Neuronal stem cell (in vitro differentiated cells): ENCODE data around the gene B3GALT5.

ENCODE experiments used
- DNase-seq: peaks from one replicate; pipeline ENCODE4 v3.0.0-alpha.2; 2013; ENCODE audit warnings: low spot score
- H2AFZ ChIP-seq: one replicate; pipeline ENCODE4 v1.6.1; 2013; ENCODE audit warnings: mild to moderate bottlenecking, low read length, inconsistent platforms
- H2AK5ac ChIP-seq: 2 replicates; pipeline ENCODE4 v1.6.1; 2013; ENCODE audit warnings: low read depth, mild to moderate bottlenecking, inconsistent platforms, low read length, moderate library complexity, mixed read lengths
- H2BK120ac ChIP-seq: 2 replicates; pipeline ENCODE4 v1.6.1; 2013; ENCODE audit warnings: low read depth, mild to moderate bottlenecking, inconsistent platforms, low read length, moderate library complexity, mixed read lengths
- H2BK12ac ChIP-seq: one replicate; pipeline ENCODE4 v1.6.1; 2013; ENCODE audit warnings: low read length, inconsistent platforms
- H2BK15ac ChIP-seq: 2 replicates; pipeline ENCODE4 v1.6.1; 2013; ENCODE audit warnings: mild to moderate bottlenecking, low read length, inconsistent platforms, mixed read lengths
- H2BK5ac ChIP-seq: one replicate; pipeline ENCODE4 v1.6.1; 2013; ENCODE audit warnings: inconsistent platforms, mild to moderate bottlenecking, low read length, moderate library complexity
- H3K14ac ChIP-seq: one replicate; pipeline ENCODE4 v1.6.1; 2013; ENCODE audit warnings: low read length, inconsistent platforms
- H3K18ac ChIP-seq: 2 replicates; pipeline ENCODE4 v1.6.1; 2013; ENCODE audit warnings: low read length, inconsistent platforms
- H3K23ac ChIP-seq: 2 replicates; pipeline ENCODE4 v1.6.1; 2013; ENCODE audit warnings: low read depth, mild to moderate bottlenecking, mixed read lengths, low read length, inconsistent platforms; ENCODE audit not compliant: poor library complexity
- H3K27ac ChIP-seq: replicated peaks from 3 replicates; pipeline ENCODE4 v1.5.1; 2013; ENCODE audit warnings: low read length, inconsistent platforms
- H3K27me3 ChIP-seq, 3 experiments: 2 replicates each; pipeline ENCODE4 v1.6.1; 2013; ENCODE audit warnings: low read length in 3 of 3, mild to moderate bottlenecking in 2 of 3, inconsistent platforms in 1 of 3, low read depth in 1 of 3, mixed read lengths in 1 of 3, moderate library complexity in 1 of 3; ENCODE audit not compliant: control insufficient read depth in 3 of 3, insufficient read depth in 3 of 3
- H3K36me3 ChIP-seq, 2 donors: replicated peaks in 1 of 2; 2 replicates each; pipeline ENCODE4 v1.6.1; 2013; ENCODE audit warnings: low read length in 2 of 2; ENCODE audit not compliant: control insufficient read depth in 2 of 2, insufficient read depth in 2 of 2
- H3K4ac ChIP-seq: 2 replicates; pipeline ENCODE4 v1.6.1; 2013; ENCODE audit warnings: inconsistent platforms, mild to moderate bottlenecking, low read length, moderate library complexity
- H3K4me1 ChIP-seq, 2 donors: 1 replicate in 1 of 2; 2 replicates in 1 of 2; pipeline ENCODE4 v1.6.1; 2013; ENCODE audit warnings: low read length in 2 of 2, low read depth in 1 of 2; ENCODE audit not compliant: control insufficient read depth in 2 of 2, insufficient read depth in 1 of 2
- H3K4me2 ChIP-seq: one replicate; pipeline ENCODE4 v1.6.1; 2013; ENCODE audit warnings: mild to moderate bottlenecking, low read length, inconsistent platforms; ENCODE audit not compliant: insufficient read depth, poor library complexity, severe bottlenecking
- H3K4me3 ChIP-seq, 2 donors: 2 replicates each; pipeline ENCODE4 v1.5.1; 2013; ENCODE audit warnings: low read length in 2 of 2, mild to moderate bottlenecking in 2 of 2, inconsistent platforms in 1 of 2, moderate library complexity in 1 of 2
- H3K79me1 ChIP-seq: one replicate; pipeline ENCODE4 v1.6.1; 2013; ENCODE audit warnings: low read depth, mild to moderate bottlenecking, inconsistent platforms, low read length, moderate library complexity
- H3K9ac ChIP-seq: one replicate; pipeline ENCODE4 v1.6.1; 2013; ENCODE audit warnings: mild to moderate bottlenecking, low read depth, low read length, inconsistent platforms; ENCODE audit not compliant: poor library complexity
- H3K9me3 ChIP-seq, 2 donors: replicated peaks in 1 of 2; 2 replicates each; pipeline versions ENCODE3 to v1.6.1; 2013; ENCODE audit warnings: low read length in 2 of 2, mild to moderate bottlenecking in 2 of 2, inconsistent platforms in 1 of 2, low read depth in 1 of 2, mixed read lengths in 1 of 2, moderate library complexity in 1 of 2; ENCODE audit not compliant: control insufficient read depth in 2 of 2, insufficient read depth in 1 of 2
- H4K8ac ChIP-seq: one replicate; pipeline ENCODE4 v1.6.1; 2013; ENCODE audit warnings: low read depth, mild to moderate bottlenecking, inconsistent platforms, low read length, moderate library complexity
- H4K91ac ChIP-seq: one replicate; pipeline ENCODE4 v1.6.1; 2013; ENCODE audit warnings: low read length, low read depth, mild to moderate bottlenecking, inconsistent platforms; ENCODE audit not compliant: poor library complexity
- WGBS, 2 donors: extraction: QIAGEN DNeasy Blood & Tissue Kit; methylation state at CpG; one replicate each; pipeline ENCODE4 v1.1.7; 2013; ENCODE audit warnings: missing lambda C conversion rate in 2 of 2, mixed read lengths in 1 of 2; ENCODE audit not compliant: insufficient read length in 2 of 2, insufficient replicate concordance in 1 of 2; ENCODE audit errors: extremely low coverage in 2 of 2; 5-methylcytosine and 5-hydroxymethylcytosine counted together

B3GALT5 gene

GRCh38 chr21:39713905-39714304, 101.2 kb downstream of the B3GALT5 start:
- Histone ChIP-seq H3K9me3 (no peaks in the 10 kb centered on the region), H2AK5ac (no peak overlapping the region), H2AFZ (no peak overlapping the region), H2BK120ac (no peak overlapping the region), H2BK15ac (no peak overlapping the region), H3K27me3 (no peaks in the 10 kb centered on the region), H4K8ac (no peak overlapping the region), H3K4me3 (no peak overlapping the region), H3K4me2 (no peak overlapping the region), H3K14ac (no peak overlapping the region), H4K91ac (no peak overlapping the region), H3K9ac (no peak overlapping the region), H3K27ac (no peak overlapping the region), H3K4me1 (no peaks in the 10 kb centered on the region), H3K18ac (no peak overlapping the region), H3K4ac (no peak overlapping the region), H3K79me1 (no peaks in the 10 kb centered on the region), H3K23ac (no peak overlapping the region), H2BK5ac (no peak overlapping the region), H3K36me3 (no peaks in the 10 kb centered on the region), H2BK12ac (no peak overlapping the region)
- no peak for DNase-seq
- no CpG with 5 or more reads among the region's 7 CpGs for WGBS, 2 donors

DNA sequence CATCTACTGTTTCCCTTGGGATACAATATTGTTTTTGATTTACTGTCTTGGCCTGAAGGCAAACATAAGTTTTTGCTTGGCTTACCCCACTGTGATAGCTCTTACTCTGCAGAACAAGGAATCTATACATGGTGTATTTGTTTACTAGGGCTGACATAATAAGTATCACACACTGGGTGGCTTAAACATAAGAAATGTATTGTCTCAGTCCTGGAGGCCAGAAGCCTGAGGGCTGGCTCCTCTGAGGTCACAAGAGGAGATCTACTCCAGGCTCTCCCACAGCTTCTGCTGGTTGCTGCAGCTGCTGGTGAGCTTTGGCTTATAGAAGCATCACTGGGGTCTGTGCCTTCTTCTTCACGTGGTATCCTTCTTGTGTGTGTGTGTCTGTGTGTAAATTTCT, 101.6 kb downstream of the B3GALT5 start:
- H3K9me3 ChIP-seq, result no peaks in the 10 kb centered on the region
- H3K18ac ChIP-seq, result no peak overlapping the region
- no peak overlapping the region for H4K8ac ChIP-seq
- H3K23ac ChIP-seq, result no peak overlapping the region
- H2AK5ac ChIP-seq, result no peak overlapping the region
- no peak overlapping the region for H2BK5ac ChIP-seq
- no peak overlapping the region for H2BK12ac ChIP-seq
- H3K14ac ChIP-seq, result no peak overlapping the region
- H3K27me3 ChIP-seq, result no peaks in the 10 kb centered on the region
- H4K91ac ChIP-seq, result no peak overlapping the region
- H3K4ac ChIP-seq, result no peak overlapping the region
- H2BK15ac ChIP-seq, result no peak overlapping the region
- no peak overlapping the region for H3K4me3 ChIP-seq
- no CpG with 5 or more reads among the region's 1 CpG for WGBS, 2 donors
- no peak overlapping the region for H2BK120ac ChIP-seq
- H3K79me1 ChIP-seq, result no peaks in the 10 kb centered on the region
- no peak for DNase-seq
- no peaks in the 10 kb centered on the region for H3K36me3 ChIP-seq
- H3K27ac ChIP-seq, result no peak overlapping the region
- no peak overlapping the region for H3K4me2 ChIP-seq
- H2AFZ ChIP-seq, result no peak overlapping the region
- H3K9ac ChIP-seq, result no peak overlapping the region
- H3K4me1 ChIP-seq, result no peaks in the 10 kb centered on the region

DNA sequence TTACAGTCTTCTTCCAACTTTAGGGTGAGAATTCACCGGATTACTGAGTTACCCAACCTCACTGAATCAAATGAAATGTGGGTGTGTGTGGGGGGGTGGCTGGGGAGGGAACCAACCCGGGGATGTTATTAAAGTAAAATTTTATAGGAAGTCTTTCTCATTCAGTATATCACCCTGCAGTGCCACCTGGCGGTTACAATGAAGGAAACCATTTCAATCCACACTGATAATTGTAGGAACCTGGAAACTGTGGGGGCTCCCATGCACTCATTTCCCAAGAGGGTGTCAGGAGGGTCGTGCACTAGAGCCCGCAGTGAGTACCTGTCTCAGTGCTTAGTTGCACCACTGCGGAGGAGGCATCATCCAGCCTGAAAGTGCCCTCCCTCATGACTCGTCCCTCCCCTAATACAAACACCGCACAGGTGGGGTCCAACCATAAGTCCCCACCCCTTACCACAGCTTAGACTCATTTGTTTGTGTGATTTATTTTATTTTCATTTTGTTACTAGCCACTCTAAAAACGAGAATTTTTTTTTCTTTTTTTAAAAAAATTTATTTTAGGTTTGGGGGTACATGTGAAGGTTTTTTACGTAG, 103.2 kb downstream of the B3GALT5 start:
- Histone ChIP-seq H2BK15ac (no peak overlapping the region), H3K27me3 (no peaks in the 10 kb centered on the region), H3K4me3 (no peak overlapping the region), H3K14ac (no peak overlapping the region), H2AFZ (no peak overlapping the region), H2BK5ac (no peak overlapping the region), H2AK5ac (no peak overlapping the region), H4K91ac (no peak overlapping the region), H2BK12ac (no peak overlapping the region), H3K9ac (no peak overlapping the region), H3K9me3 (no peaks in the 10 kb centered on the region), H3K36me3 (no peaks in the 10 kb centered on the region), H3K79me1 (no peaks in the 10 kb centered on the region), H3K27ac (no peak overlapping the region), H3K4ac (no peak overlapping the region), H3K18ac (no peak overlapping the region), H3K23ac (no peak overlapping the region), H4K8ac (no peak overlapping the region), H3K4me2 (no peak overlapping the region), H2BK120ac (no peak overlapping the region), H3K4me1 (no peaks in the 10 kb centered on the region)
- no CpG with 5 or more reads among the region's 10 CpGs for WGBS, 2 donors
- peak; percentile 44 for DNase-seq

DNA sequence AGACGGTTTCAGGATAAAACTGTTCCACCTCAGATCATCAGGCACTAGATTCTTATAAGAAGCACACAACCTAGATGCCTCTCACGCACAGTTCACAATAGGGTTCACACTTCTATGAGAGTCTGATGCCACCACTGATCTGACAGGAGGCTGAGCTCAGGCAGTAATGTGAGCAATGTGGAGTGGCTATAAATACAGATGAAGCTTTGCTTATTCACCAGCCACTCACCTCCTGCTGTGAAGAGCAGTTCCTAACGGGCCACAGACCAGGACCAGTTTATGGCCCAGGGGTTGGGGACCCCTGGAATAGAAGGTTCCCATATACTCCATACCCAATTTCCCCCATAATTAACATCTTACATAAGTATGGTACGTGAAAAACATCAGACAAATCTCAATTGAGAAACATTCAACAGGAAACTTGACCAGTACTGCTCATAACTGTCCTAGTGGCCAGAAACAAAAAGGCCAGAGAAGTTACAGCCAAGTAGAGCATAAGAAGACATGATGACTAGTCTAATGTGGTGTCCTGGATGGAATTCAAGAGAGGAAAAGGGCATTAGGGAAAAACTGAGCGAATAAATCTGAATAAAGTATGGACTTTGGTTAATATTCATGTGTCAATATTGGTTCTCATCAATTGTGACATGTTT, 107.5 kb downstream of the B3GALT5 start:
- H2AK5ac ChIP-seq, result no peak overlapping the region
- no CpG with 5 or more reads among the region's 5 CpGs for WGBS, 2 donors
- no peak overlapping the region for H3K9ac ChIP-seq
- no peak overlapping the region for H3K4me3 ChIP-seq
- H2BK15ac ChIP-seq, result no peak overlapping the region
- H2BK120ac ChIP-seq, result no peak overlapping the region
- H3K4ac ChIP-seq, result no peak overlapping the region
- H3K4me2 ChIP-seq, result no peak overlapping the region
- no peaks in the 10 kb centered on the region for H3K36me3 ChIP-seq
- no peak overlapping the region for H3K18ac ChIP-seq
- H2BK5ac ChIP-seq, result no peak overlapping the region
- H3K23ac ChIP-seq, result no peak overlapping the region
- no peaks in the 10 kb centered on the region for H3K27me3 ChIP-seq
- H3K4me1 ChIP-seq, result no peaks in the 10 kb centered on the region
- no peak overlapping the region for H4K8ac ChIP-seq
- H3K79me1 ChIP-seq, result no peaks in the 10 kb centered on the region
- no peak overlapping the region for H4K91ac ChIP-seq
- no peak overlapping the region for H3K14ac ChIP-seq
- no peak overlapping the region for H3K27ac ChIP-seq
- no peak overlapping the region for H2BK12ac ChIP-seq
- H3K9me3 ChIP-seq, result peaks cover 2% of the 10 kb centered on the region in 2 donors
- no peak overlapping the region for H2AFZ ChIP-seq
- DNase-seq, result no peak
